B cell (primary cell): ENCODE measurements around the gene HTR6. TPM values are rescaled to one million over a fixed set of nuclear protein-coding genes. Genes with fewer than 3 reads are reported as not detected.

ENCODE experiments used
- ATAC-seq: fragments of 200-7000 bp; cut with Tn5 transposase; one replicate; pipeline ENCODE4 v1.10.0; 2021; ENCODE audit warnings: low read depth, mild to moderate bottlenecking, moderate number of reproducible peaks, moderate library complexity
- CTCF ChIA-PET: fragments of 350-600 bp; sonication (Branson Sonifier 250); formaldehyde crosslinking; loops from one replicate; lab custom pipeline; 2021; ENCODE audit warnings: antibody characterized with exemption, inconsistent platforms; lab: Charles Lee
- POLR2A ChIA-PET: fragments of 350-600 bp; sonication (Branson Sonifier 250); formaldehyde crosslinking; loops from one replicate; lab custom pipeline; 2021; ENCODE audit warnings: antibody characterized with exemption; lab: Charles Lee
- DNase-seq: peaks from one replicate; pipeline ENCODE4 v3.0.0; 2013
- H2AFZ ChIP-seq: 2 replicates; pipeline ENCODE4 v1.6.1; 2012; ENCODE audit warnings: mild to moderate bottlenecking, low read depth, low read length; ENCODE audit not compliant: insufficient read depth, poor library complexity, severe bottlenecking
- H3K27ac ChIP-seq, 2 donors: 1 replicate in 1 of 2; 2 replicates in 1 of 2; pipeline ENCODE4 v1.5.1; 2012 to 2013; ENCODE audit warnings: low read length in 2 of 2, mild to moderate bottlenecking in 2 of 2, moderate library complexity in 1 of 2
- H3K27me3 ChIP-seq, 4 experiments: fragments of 200-600 bp in 1 of 4; sonication (generic) in 1 of 4; replicated peaks in 1 of 4; 1 replicate in 2 of 4; 2 replicates in 2 of 4; pipeline versions ENCODE4 v1.6.1 to v1.7.0; 2013 to 2016; ENCODE audit warnings: low read length in 3 of 4, mild to moderate bottlenecking in 2 of 4, mixed read lengths in 1 of 4, moderate library complexity in 1 of 4; ENCODE audit not compliant: insufficient read depth in 4 of 4, control insufficient read depth in 3 of 4; ENCODE audit errors: control extremely low read depth in 1 of 4
- H3K36me3 ChIP-seq, 2 experiments: replicated peaks in 1 of 2; 1 replicate in 1 of 2; 2 replicates in 1 of 2; pipeline versions ENCODE4 v1.6.1 to v1.7.1; 2013; ENCODE audit warnings: low read length in 1 of 2; ENCODE audit not compliant: insufficient read depth in 2 of 2, control insufficient read depth in 1 of 2; ENCODE audit errors: control extremely low read depth in 1 of 2, extremely low read depth in 1 of 2
- H3K4me1 ChIP-seq, 2 donors: fragments of 200-600 bp in 1 of 2; sonication (generic) in 1 of 2; 1 replicate in 1 of 2; 2 replicates in 1 of 2; pipeline versions ENCODE4 v1.5.1 to v1.6.1; 2013 to 2017; ENCODE audit warnings: low read length in 2 of 2; ENCODE audit not compliant: control insufficient read depth in 2 of 2, insufficient read depth in 2 of 2
- H3K4me2 ChIP-seq: replicated peaks from 2 replicates; pipeline ENCODE3; 2012; ENCODE audit warnings: mild to moderate bottlenecking, low read depth, low read length; ENCODE audit not compliant: poor library complexity, severe bottlenecking
- H3K4me3 ChIP-seq, 5 experiments: fragments of 200-600 bp in 1 of 5; sonication (generic) in 1 of 5; 1 replicate in 3 of 5; 2 replicates in 2 of 5; pipeline versions ENCODE4 v1.5.1 to v1.7.0; 2011 to 2016; ENCODE audit warnings: low read length in 4 of 5, mild to moderate bottlenecking in 4 of 5, low read depth in 2 of 5, control low read depth in 1 of 5, moderate library complexity in 1 of 5; ENCODE audit not compliant: insufficient read depth in 1 of 5; ENCODE audit errors: control extremely low read depth in 1 of 5, extremely low read depth in 1 of 5
- H3K79me2 ChIP-seq: fragments of 200-600 bp; sonication (generic); one replicate; pipeline ENCODE4 v1.6.0; 2016; ENCODE audit warnings: low read length; ENCODE audit not compliant: control insufficient read depth, insufficient read depth
- H3K9ac ChIP-seq: fragments of 200-600 bp; sonication (generic); 2 replicates; pipeline ENCODE4 v1.6.1; 2017; ENCODE audit warnings: mild to moderate bottlenecking, low read length, moderate library complexity
- H3K9me3 ChIP-seq, 3 donors: one replicate each; pipeline versions ENCODE4 v1.6.1 to v1.7.1; 2013; ENCODE audit warnings: low read length in 2 of 3; ENCODE audit not compliant: control insufficient read depth in 2 of 3, insufficient read depth in 1 of 3; ENCODE audit errors: control extremely low read depth in 1 of 3
- H4K20me1 ChIP-seq: 2 replicates; pipeline ENCODE4 v1.6.0; 2012; ENCODE audit warnings: mild to moderate bottlenecking, low read length; ENCODE audit not compliant: insufficient read depth, control insufficient read depth, poor library complexity, severe bottlenecking
- H3K27ac Mint-ChIP-seq: one replicate; pipeline ENCODE4 v1.8.0; 2021; ENCODE audit warnings: mixed read lengths
- H3K27me3 Mint-ChIP-seq: one replicate; pipeline ENCODE4 v1.8.0; 2021; ENCODE audit warnings: mixed read lengths
- H3K4me1 Mint-ChIP-seq: one replicate; pipeline ENCODE4 v1.8.0; 2021; ENCODE audit warnings: mixed read lengths
- H3K4me3 Mint-ChIP-seq: one replicate; pipeline ENCODE4 v1.8.0; 2021; ENCODE audit warnings: mixed read lengths
- H3K9me3 Mint-ChIP-seq: one replicate; pipeline ENCODE4 v1.8.0; 2022; ENCODE audit warnings: mixed read lengths; ENCODE audit not compliant: insufficient read depth
- EZH2 ChIP-seq: IDR thresholded peaks from 2 replicates; pipeline ENCODE4 v1.6.1; 2012; ENCODE audit warnings: borderline replicate concordance, low read depth, mild to moderate bottlenecking, moderate library complexity, low read length; ENCODE audit not compliant: insufficient read depth, poor library complexity, severe bottlenecking
- WGBS: methylation state at CpG from one replicate; pipeline ENCODE4 v1.1.5; 2013; ENCODE audit warnings: missing lambda C conversion rate; ENCODE audit not compliant: insufficient coverage; 5-methylcytosine and 5-hydroxymethylcytosine counted together
- intact Hi-C: fragments of 100-400 bp; cut with micrococcal nuclease; formaldehyde crosslinking; loops from one replicate; pipeline ENCODE4 v1.10.0; 2022
- polyA plus RNA-seq: library from polyadenylated mRNA; depleted of rRNA; stranded (reverse); fragments of >200 nt; gene quantifications from 2 replicates; pipeline ENCODE4 v1.2.3, GENCODE V29; 2012
- total RNA-seq, 2 donors: library from RNA; stranded (reverse); fragments of 120-200 nt in 1 of 2; gene quantifications; 1 replicate in 1 of 2; 2 replicates in 1 of 2; pipeline versions ENCODE4 v1.2.3 to v1.2.4, GENCODE V29; 2013 to 2022
- TF ChIP-seq, protein P1 (sequence below): fragments of 200-600 bp; IDR thresholded peaks from one replicate; pipeline ENCODE4 v1.8.0; 2022; ENCODE audit warnings: antibody characterized with exemption, mild to moderate bottlenecking

HTR6 gene
- total and polyA plus RNA-seq, 2 donors (not counting 1 experiment from before 2014, with no cell fraction given) = not detected

DNA sequence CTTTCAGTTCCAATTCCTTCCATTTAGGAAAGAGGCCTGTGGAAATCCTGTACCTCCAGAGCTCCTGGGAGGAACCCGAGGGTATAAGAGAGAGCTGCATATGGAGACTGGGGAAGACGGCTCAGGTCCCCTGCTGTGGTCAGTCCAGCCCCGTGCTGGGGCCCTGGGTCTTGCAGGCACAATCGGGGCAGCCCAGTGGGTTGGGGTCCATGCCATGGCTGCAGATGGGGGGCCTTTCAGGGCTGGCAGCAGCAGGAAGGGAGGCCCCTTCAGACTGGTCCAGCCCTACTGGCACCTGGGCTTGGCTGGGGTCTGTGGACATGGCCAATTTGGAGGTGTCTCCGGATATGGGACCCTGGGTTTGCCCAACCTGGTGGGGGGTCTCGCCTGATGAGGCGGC lies 18.2 kb downstream of the HTR6 start:
- no peak for TF ChIP-seq EZH2
- TF ChIP-seq, protein P1, sequence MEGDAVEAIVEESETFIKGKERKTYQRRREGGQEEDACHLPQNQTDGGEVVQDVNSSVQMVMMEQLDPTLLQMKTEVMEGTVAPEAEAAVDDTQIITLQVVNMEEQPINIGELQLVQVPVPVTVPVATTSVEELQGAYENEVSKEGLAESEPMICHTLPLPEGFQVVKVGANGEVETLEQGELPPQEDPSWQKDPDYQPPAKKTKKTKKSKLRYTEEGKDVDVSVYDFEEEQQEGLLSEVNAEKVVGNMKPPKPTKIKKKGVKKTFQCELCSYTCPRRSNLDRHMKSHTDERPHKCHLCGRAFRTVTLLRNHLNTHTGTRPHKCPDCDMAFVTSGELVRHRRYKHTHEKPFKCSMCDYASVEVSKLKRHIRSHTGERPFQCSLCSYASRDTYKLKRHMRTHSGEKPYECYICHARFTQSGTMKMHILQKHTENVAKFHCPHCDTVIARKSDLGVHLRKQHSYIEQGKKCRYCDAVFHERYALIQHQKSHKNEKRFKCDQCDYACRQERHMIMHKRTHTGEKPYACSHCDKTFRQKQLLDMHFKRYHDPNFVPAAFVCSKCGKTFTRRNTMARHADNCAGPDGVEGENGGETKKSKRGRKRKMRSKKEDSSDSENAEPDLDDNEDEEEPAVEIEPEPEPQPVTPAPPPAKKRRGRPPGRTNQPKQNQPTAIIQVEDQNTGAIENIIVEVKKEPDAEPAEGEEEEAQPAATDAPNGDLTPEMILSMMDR = no peak
- H2AFZ ChIP-seq = no peak overlapping the region
- ChIA-PET POLR2A (interaction anchor here (0.5 to 0.7 kb wide), 2 partner anchors 98 to 141 kb away, joined by 5 read pairs; no protein-coding TSS in a partner anchor), CTCF (interaction anchor here (0.7 to 1.1 kb wide), 2 partner anchors 29 to 116 kb away, joined by 4 read pairs; no protein-coding TSS in a partner anchor)
- no peaks in the 10 kb centered on the region for H3K4me1 Mint-ChIP-seq
- no peak overlapping the region for H3K27ac Mint-ChIP-seq
- intact Hi-C loops = no loop called here
- H3K36me3 ChIP-seq = peaks cover 0 to 12% of the 10 kb centered on the region in 2 experiments
- H3K4me1 ChIP-seq = no peaks in the 10 kb centered on the region
- H3K4me3 ChIP-seq = no peak overlapping the region
- H3K79me2 ChIP-seq = no peaks in the 10 kb centered on the region
- H3K4me2 ChIP-seq = no peak overlapping the region
- no peaks in the 10 kb centered on the region for H3K27me3 ChIP-seq
- H3K9me3 ChIP-seq = peaks cover 0 to 10% (median 0%) of the 10 kb centered on the region in 3 donors
- no peaks in the 10 kb centered on the region for H3K27me3 Mint-ChIP-seq
- no peaks in the 10 kb centered on the region for H4K20me1 ChIP-seq
- H3K4me3 Mint-ChIP-seq = no peak overlapping the region
- no peaks in the 10 kb centered on the region for H3K9me3 Mint-ChIP-seq
- H3K27ac ChIP-seq = no peak overlapping the region
- no peak overlapping the region for H3K9ac ChIP-seq
- DNase-seq = no peak
- no peak for ATAC-seq
- WGBS = 96% methylated on average over 7 of the region's 7 CpGs

DNA sequence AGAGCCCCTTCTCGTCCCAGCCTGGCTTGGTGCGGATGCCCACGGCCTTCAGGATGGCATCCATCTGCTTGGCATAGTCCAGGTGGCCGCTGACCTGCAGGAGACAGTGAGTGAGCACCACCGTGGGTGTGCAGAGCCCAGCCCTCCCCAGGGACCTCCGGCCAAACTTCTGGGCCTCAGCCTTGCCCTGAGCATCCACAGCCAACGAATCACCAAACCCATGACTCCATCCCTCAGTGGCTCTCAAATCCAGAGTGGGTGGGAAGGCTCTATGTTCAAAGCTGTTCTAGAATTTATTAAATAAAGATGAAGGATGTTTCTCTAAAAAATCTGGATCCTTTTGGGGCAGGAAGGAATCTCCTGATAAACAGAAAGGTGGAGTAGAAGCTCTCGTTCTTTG lies 18.7 kb downstream of the HTR6 start:
- ATAC-seq (no peak), DNase-seq (no peak)
- Histone ChIP-seq H3K4me2 (no peak overlapping the region), H4K20me1 (no peaks in the 10 kb centered on the region), H3K4me1 (no peaks in the 10 kb centered on the region), H3K36me3 (peaks cover 0 to 16% of the 10 kb centered on the region in 2 experiments), H3K27me3 (no peaks in the 10 kb centered on the region), H3K27ac (no peak overlapping the region), H2AFZ (no peak overlapping the region), H3K79me2 (no peaks in the 10 kb centered on the region), H3K9me3 (peaks cover 0 to 14% (median 0%) of the 10 kb centered on the region in 3 donors), H3K4me3 (no peak overlapping the region), H3K9ac (no peak overlapping the region)
- intact Hi-C loops = no loop called here
- no peaks in the 10 kb centered on the region for H3K27me3 Mint-ChIP-seq
- ChIA-PET CTCF (interaction anchor here (0.7 to 1.1 kb wide), 3 partner anchors 21 to 115 kb away, joined by 3 to 4 read pairs (median 4); no protein-coding TSS in a partner anchor), POLR2A (interaction anchor here (0.7 kb wide), 1 partner anchor 99 kb away, joined by 5 read pairs; no protein-coding TSS in a partner anchor)
- WGBS = 94% methylated on average over 5 of the region's 8 CpGs
- no peak overlapping the region for H3K27ac Mint-ChIP-seq
- H3K4me3 Mint-ChIP-seq = no peak overlapping the region
- TF ChIP-seq EZH2 = no peak
- TF ChIP-seq, protein P1 = no peak
- no peaks in the 10 kb centered on the region for H3K4me1 Mint-ChIP-seq
- no peaks in the 10 kb centered on the region for H3K9me3 Mint-ChIP-seq
